NCI-H774 (cell line): ENCODE measurements around the gene BIK.
"Not testable (repeated sequence)": the region's sequence is repeated elsewhere in the genome, so short reads cannot be mapped to it uniquely, and the experiment has no call there.

ENCODE experiments used
- DNase-seq: peaks from one replicate; lab custom pipeline; 2025; lab: John Stamatoyannopoulos, UW

BIK gene

DNA sequence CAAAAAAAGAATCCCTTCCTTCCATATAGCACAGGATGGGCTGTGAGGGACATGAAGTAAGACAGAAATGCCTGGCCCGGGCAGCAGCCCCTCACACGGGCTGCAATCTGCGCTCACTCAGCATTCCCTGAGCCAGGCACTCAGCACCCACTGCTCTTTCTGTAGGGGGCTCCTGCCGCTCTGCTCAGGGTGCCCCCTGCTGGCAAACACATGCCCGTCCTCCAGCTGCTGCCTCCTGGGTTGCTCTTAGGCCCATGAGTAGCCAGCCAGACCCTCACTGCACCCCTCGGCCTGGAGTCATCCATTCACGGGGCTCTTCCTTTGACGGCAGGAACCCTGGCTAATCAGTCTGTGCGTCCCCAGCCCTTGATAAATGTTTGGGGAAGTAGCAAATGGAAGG is 25.7 kb downstream of the BIK start:
- DNase-seq = no peak

DNA sequence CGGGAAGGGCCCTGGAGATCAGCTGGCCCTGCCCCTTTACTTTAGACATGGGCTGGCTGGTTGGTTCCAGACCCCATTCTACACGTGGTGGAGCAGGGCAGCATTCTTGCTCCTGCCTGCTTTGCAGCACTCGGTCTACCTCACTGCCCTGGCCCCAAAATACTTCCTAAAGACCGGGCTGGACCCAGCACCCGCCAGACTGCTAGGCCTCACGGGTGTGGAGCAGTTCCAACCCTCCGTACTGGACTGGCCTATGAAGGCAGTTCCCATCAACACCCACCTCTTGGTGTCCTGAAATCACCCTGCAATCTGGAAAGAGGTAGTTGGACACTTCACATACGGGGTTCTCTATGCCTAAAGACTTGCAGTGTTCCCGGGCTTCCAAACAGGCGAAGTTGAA is 26.3 kb downstream of the BIK start:
- DNase-seq = no peak

DNA sequence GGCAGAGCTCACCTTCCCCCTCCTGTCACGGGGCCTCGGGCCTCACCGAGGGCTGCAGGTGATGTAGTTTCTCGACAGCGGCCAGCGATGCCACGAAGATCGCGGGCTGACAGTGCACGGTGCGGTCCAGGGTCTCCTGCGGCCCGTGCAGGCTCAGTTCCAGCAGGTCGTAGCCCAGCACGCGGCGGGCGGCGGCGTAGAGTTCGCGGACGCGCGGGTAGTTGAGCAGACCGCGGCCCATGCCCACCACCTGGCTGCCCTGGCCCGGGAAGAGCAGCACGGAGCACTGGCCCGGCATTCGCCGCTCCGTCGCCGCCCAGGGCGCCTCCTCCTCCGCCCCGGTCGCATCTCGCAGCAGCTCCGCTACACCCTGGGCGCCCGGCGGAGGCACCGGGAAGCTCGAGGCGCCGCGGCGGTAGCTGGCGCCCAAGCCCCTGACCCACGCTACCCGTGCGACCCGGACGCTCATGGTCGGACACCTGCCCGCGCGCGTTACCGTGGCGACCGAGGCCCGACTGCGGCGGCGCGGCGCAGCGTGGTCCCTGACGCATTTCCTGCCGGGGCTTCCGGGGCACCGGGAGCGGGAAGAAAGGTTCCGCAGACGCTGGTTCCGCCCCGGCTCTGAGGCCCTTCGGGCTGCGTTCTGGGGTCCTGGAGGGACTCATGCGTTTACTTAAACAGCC is 32.5 kb downstream of the BIK start, which contains the start of gene MCAT:
Gene MCAT, minus strand, starts transcription at position 519 of the 683 bp plus-strand sequence. Its CDS starts 50 bp downstream, at position 469.
- DNase-seq = peak; percentile 70

DNA sequence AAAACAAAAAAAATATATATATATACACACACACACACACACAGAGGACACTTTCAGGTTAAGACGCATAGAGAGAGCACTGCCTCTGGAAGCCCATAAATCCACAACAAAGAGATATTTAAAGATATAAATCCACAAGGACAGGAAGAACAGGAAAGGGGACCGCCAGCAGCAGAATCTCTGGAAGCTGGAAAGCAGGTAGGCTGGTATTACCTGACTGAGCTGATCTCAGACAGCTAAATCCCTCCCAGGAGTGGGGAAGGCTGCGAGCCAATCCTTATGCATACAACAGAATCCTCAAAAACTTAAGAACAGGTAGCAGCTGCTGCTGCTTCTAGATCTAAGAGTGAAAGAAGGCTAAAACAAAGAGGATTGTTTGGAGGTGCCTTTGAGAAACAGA is 34.4 kb downstream of the BIK start:
- DNase-seq = no peak

DNA sequence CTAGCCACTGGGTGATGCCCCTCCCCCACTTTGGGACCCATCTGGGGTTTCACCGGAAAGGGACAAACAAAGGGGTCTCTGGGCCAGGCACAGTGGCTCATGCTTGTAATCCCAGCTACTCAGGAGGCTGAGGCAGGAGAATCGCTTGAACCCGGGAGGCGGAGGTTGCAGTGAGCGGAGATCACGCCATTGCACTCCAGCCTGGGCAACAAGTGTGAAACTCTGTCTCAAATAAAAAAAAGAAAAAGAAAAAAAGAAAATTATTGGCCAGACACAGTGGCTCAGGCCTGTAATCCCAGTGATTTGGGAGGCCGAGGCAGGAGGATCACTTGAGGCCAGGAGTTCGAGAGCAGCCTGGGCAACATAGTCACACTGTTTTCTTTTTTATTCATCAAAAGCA is 34.8 kb downstream of the BIK start:
- not testable (repeated sequence) for DNase-seq

DNA sequence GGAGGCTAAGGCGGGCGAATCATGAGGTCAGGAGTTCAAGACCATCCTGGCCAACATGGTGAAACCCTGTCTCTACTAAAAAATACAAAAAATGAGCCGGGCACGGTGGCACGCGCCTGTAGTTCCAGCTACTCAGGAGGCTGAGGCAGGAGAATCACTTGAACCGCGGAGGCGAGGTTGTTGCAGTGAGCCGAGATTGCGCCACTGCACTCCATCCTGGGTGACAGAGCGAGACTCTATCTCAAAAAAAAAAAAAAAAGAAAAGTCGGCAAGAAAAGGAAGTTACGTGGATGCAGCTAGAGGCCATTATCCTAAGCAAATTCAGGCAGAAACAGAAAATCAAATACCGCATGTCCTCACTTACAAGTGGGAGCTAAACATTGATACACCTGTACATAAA is 35.8 kb downstream of the BIK start:
- not testable (repeated sequence) for DNase-seq

DNA sequence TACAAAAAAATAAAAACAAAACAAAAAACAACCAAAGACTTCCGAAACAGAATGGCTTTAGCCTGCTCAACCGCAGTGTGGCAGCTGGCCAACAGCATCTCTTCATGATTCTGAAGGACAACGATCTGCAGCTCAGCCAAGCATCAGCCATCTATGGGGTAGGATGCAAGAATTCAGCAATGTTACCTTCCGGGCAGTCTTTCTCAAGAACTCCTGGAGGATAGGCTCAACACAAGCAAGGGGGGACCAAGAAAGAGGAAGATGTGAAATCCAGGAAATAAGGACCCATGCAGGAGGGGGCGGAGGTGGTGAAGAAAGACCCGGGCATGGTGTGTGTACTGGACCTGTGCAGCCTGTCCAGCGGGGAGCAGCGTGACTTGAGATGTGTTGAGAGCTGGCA is 37.3 kb downstream of the BIK start:
- no peak for DNase-seq

DNA sequence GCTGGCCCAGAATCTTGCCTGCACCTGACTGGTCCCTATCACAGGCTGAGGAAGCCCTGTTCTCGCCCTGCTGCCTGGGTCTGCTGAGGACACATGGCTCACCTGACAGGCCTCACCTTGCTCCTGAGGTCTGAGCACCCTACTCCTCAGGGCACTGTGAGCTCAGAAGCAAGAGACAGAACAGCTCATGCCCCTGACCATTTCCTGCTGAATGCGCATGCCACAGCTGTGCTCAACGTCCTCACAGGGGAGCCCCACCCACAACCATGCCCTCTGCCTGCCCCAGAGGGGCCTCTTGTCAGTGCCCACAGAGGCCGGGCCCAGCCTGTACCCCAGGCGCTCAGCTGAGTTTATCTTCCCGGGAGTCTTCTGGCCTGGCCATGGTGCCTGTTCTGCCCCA is 38.0 kb downstream of the BIK start:
- no peak for DNase-seq

DNA sequence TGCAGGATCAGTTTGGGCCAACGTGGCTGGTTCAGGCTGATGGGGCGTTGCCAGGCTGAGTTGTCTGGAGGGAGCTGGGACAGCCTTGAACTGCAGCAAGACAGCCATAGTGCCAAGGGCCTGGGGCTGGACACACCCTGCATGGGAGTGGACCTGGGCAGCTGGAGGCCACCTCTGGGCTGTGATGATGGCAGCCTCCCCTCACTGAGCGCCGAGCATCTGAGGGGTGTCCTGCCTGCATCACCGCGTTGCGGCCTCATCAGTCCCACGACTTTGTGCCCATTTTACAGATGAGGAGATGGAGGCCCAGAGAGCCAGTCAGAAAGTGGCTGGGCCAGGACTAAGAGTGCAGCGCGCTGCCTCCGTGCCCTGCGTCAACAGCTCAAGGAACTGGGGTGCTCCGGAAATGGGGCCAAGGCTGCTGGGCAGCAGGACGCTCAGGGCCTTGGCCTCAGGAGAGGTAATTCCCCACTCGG is 40.2 kb downstream of the BIK start:
- DNase-seq = no peak

DNA sequence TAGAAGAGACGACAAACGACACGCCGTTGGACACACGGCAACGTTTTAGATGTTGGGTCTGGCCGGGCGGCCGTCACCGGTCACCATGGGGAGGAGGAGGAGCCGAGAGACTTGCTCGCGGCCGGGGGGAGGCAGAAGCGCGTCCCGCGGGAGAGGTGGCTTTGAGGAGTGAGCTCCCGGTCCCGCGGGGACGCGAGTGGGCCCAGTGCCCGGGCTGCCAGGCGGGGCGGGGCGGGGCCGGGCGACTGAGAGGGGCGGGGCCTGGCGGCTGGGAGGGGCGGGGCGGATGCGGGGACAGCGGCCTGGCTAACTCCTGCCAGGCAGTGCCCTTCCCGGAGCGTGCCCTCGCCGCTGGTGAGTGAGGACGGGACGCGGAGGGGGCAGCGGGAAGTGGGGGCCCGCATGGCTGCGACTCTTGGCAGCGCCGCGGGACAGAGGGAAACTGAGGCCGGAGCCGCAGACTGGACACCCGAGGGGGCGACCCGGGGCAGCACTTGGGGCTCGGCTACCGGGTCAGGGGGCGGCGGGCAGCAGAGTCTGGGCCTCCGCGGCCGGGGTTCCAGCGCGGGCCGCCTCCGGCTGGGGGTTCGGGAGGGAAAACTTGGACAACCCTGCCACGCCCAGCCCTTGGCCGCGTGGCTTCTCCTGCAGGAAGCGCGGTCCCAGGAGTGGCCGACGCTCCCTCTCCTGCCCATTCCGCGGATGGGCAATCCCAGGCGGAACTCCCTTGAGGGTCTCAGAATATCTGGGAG is 40.9 kb downstream of the BIK start, which contains the start of gene TSPO:
Gene TSPO, plus strand, starts transcription at position 309 of the 752 bp plus-strand sequence. CDS start 7,680 bp downstream, outside the sequence.
- no peak for DNase-seq

DNA sequence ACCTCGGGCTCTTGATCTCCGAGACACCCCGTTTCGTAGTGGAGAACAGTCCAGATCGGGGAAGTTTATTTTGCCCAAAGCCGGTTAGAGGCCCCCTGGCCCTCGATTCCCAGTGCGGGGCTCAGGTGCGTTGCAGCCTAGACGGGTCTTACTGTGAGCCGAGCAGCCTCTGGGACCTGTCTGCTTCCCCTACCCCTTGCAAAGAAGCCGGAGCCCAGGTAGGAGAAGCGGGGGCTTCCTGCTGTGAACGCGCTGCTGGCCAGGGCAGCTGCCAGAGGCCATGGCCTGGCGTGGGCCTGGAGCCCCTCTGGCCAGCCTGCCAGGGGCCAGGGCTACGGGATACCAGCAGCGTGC is 41.4 kb downstream of the BIK start:
- DNase-seq = no peak

DNA sequence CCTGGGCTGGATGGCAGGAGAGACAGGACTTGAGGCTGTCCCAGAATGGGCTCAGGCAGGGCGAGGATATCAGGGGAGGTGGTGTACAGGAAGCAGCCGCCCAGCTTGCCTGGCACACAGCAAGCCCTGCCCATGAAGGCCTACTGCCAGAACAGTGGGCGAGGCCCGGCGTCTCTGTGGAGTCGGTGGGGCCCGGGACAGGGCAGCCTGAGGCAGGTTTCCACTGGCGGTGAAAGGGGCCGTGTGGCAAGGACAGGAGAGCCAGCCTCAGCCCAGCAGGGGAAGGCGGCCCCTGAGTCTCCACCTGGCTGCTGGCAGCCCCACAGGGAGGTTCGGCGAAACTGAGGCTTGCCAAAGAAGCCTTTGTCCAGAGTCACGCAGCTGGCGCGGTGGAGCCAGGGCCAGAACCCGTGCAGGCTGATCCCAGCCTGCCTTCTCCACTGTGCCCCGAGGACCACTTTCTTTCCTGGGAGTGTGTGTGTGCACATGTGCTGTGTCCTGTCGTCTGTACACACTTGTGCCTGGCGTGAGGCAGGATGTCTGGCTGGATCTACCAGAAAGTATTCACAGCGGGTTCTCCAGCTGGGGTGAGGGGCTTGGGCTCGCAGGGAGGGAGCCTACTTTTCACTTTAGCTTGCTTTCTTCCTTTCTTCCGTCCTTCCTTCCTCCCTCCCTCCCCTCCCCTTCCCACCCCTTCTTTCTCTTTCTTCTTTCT is 42.0 kb downstream of the BIK start:
- no peak for DNase-seq

DNA sequence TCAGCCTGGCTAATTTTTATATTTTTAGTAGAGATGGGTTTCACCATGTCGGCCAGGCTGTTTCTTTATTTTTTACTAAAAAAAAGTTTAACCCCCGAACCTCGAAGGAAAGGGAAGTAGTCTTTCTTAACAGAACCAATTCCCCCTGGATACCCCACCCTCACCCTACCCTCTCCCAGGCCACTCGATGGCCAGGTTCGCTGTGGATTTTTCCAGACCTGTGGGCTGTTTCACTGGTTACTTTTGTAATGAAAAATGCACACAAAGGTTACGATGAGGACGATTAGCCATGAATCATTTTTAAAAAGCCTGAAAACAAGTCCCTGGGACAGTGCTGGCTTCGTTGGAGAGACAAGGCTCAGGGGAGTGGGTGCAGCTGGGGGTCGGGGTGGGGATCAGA is 43.3 kb downstream of the BIK start:
- no peak for DNase-seq

DNA sequence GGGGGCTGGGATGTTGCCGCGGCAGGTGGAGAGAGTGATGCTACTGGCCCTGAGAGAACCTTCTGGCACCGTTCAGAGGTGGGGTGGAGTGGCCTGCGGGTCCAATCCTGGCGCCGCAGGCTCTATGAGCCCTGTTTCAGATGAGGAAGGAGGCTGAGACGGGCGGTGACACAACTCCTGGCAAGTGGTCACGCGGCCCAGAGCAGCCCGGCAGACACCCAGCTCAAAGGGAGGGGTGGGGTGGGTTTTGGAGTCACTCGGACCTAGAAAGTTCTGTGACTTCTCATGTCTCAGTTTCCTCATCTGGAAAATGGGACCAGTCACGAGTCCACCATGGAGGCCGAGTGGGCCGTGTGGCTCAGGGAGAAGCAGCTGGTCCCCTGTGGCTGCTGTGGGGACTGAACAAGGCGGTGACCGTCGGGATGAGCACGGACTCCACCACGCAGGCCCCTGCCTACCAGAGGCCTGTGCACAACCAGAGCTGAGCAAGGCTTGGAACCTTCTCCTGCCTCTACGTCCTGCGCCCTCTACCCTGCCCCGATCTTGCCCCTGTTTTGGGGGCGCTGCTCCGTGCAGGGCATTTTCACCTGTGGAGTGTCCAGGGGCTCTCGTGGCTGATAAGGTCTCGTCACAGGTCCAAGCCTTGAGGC is 44.5 kb downstream of the BIK start:
- DNase-seq = no peak

DNA sequence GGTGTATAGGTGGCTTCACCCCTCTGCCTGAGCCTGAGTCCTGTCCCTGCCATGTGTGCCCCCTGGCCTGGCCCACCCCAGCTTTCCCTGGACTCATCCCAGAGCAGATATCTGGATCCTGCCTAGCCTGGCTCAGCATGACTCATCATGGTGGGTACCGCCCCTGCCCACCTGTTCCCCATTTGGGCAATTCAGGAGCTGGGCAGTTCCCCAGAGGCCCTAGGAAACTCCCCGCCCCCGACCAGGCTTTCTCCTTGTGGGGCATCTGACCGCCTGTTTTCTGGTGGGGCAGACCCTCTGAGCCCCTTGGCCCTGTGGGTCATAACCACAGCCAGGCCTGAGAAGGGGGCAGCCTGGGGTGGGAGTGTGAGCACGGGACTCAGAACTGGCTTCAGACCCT is 45.2 kb downstream of the BIK start:
- no peak for DNase-seq

DNA sequence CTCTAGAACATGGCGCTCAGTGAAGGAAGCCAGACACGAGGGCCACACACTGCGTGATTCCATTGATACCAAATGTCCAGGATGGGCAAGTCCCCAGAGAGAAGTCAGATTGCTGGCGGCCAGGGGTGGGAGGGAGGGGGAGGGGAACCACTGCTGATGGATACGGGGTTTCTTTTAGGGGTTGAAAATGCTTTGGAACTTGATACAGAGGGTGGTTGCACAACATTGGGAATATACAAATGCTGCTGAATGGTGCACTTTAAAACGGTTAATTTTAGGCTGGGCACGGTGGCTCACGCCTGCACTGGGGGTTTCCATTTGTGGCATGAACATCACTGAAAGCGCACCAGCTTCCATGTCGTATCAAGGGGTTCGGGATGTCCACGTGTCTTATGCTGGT is 45.9 kb downstream of the BIK start:
- no peak for DNase-seq

DNA sequence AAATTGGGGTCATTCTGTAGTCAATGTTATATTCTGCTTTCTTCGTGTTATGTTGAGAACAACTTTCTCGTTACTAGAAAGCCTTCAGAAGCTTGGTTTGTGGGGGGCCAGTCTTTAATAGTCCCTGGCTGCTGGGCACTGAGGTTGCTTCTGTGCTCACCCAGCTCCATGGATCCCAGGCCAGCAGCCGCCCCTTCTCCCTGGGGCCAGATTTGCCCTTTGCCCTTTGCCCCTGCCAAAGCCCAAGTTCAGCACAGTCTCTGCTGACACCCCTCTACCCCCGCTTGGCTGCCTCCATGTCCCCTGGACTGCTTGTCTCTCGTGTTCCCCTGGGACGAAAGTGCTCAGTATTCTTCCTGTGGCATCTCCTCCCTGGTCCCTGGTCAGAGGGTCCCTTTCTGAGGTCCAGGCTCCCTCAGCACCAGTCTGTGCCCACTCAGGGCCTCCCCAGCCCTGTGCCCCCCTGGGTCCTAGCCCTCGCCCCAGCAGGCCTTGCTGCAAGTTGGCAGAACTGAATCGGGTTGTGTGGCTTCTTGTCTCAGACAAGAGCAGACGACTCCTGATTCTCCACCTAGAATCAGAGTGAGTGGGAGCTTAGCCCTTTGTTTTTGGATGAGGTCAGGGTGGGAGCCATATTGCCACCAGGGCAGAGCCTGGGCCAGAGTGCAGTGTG is 47.5 kb downstream of the BIK start:
- DNase-seq = no peak

DNA sequence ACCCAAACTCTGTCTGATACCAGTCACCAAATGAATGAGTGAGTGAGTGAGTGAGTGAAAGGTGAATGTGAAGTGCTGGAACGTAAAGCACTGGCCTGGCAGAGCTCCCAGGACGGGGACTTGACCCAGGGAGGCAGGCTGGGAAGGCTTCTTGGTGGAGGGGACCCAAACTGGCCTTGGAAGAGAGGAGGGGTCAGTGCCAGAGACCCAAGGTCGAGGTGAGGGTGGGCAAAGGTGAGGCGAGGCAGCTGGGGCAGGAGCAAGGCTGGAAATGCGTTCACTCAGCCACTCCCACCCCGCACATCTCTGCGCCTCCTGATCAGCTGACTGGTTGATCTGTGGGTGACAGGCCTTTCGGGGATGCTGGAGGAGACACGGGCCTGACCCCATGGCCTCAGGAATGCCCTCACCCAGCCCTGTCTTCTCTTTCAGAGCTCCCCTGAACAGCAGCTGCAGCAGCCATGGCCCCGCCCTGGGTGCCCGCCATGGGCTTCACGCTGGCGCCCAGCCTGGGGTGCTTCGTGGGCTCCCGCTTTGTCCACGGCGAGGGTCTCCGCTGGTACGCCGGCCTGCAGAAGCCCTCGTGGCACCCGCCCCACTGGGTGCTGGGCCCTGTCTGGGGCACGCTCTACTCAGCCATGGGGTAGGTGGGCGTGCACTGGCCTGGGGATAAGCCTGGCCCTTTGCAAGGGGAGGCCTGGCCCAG is 48.4 kb downstream of the BIK start:
- no peak for DNase-seq

DNA sequence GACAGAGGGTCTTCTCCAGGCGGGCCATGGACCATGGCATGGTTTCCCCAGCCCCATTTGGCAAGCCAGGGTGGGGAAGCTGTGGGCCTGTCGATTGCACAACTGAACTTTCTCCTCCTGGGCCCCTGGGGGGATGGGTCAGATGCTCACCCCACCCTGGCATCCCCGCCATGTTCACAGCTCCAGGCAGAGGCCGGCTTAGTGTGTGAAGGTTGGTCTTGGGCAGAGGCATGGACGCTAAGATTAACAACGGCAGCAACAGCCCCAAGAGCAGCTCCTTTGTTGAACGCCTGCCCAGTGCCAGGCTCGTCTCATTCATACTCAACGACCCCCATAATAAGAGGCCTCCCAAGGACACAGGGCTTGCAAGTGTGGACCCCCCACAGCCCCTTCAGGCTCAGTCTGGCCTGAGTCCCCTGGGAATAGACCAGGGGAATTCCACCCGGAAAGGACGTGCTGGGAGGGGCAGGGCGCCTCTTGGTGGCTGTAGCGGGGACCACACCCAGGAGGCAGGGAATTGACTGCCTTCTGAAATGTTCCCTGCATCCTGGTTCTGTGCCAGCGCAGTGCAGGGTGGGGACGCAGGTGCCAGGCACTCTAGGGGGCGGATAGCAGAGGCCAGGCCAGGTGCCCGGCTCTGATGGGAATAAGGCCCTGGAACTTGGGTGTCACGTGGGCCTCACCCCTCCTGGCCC is 49.1 kb downstream of the BIK start:
- no peak for DNase-seq

DNA sequence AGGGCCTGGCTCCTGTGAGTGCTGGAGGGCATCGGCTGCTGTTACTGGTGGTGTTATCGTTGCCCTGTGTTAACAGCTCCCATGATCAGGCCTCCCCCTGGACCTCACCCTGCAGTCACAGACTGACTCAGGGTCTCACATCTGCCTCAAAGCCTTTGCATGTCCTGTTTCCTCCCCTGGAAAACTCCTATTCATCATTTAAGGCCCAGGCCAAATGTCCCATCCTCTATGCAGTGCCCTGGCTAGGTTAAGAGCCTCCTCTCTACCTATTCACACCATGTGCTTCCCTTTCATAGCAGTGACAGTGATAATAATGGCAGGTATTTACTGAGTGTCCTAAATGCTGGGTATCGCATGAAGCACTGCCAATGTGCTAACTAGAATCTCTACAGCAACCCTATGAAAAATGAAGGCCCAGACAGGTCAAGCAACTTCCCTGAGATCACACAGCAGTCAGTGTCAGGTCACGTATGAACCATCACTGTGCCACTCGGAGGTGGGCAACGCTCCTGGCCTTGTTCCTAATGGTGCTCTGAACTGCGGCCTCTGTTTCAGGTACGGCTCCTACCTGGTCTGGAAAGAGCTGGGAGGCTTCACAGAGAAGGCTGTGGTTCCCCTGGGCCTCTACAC is 50.1 kb downstream of the BIK start:
- no peak for DNase-seq
